SK-N-SH treated with all-trans-retinoic acid at 6 μM for 48 hours (cell line): ENCODE results near the gene EXOSC5.

ENCODE experiments used
- ATAC-seq: fragments of 200-7000 bp; cut with Tn5 transposase; 3 replicates; pipeline ENCODE4 v1.9.1; 2020; ENCODE audit warnings: mild to moderate bottlenecking, moderate library complexity
- ARNTL ChIP-seq: fragments of 450-650 bp; formaldehyde crosslinking; IDR thresholded peaks from 2 replicates; pipeline ENCODE4 v1.5.0; 2020; ENCODE audit warnings: low read depth, mild to moderate bottlenecking, moderate library complexity, borderline replicate concordance
- BACH2 ChIP-seq: fragments of 250-450 bp; sonication (Bioruptor Pico); IDR thresholded peaks from 2 replicates; pipeline ENCODE4 v1.9.0; 2021; ENCODE audit warnings: mild to moderate bottlenecking, borderline replicate concordance
- CREB5 ChIP-seq: fragments of 250-450 bp; sonication (Bioruptor Pico); IDR thresholded peaks from 2 replicates; pipeline ENCODE4 v1.5.1; 2020; ENCODE audit warnings: low read depth, mild to moderate bottlenecking, moderate library complexity
- CSDC2 ChIP-seq: fragments of 250-450 bp; sonication (Bioruptor Pico); IDR thresholded peaks from 2 replicates; pipeline ENCODE4 v1.5.0; 2020; ENCODE audit warnings: mild to moderate bottlenecking, moderate library complexity
- CSRNP3 ChIP-seq: fragments of 250-450 bp; sonication (Bioruptor Pico); IDR thresholded peaks from 2 replicates; pipeline ENCODE4 v1.5.1; 2021; ENCODE audit warnings: mild to moderate bottlenecking, moderate library complexity
- ESRRG ChIP-seq: fragments of 250-450 bp; sonication (Bioruptor Pico); IDR thresholded peaks from 2 replicates; pipeline ENCODE4 v1.6.1; 2021; ENCODE audit warnings: mild to moderate bottlenecking
- OSR1 ChIP-seq: fragments of 250-450 bp; sonication (Bioruptor Pico); IDR thresholded peaks from 2 replicates; pipeline ENCODE4 v1.8.0; 2022; ENCODE audit warnings: moderate library complexity, mild to moderate bottlenecking, inconsistent platforms
- PATZ1 ChIP-seq: fragments of 250-450 bp; sonication (Bioruptor Pico); IDR thresholded peaks from 2 replicates; pipeline ENCODE4 v1.8.0; 2020; ENCODE audit warnings: mild to moderate bottlenecking, moderate library complexity, borderline replicate concordance
- POU6F1 ChIP-seq: fragments of 250-450 bp; sonication (Bioruptor Pico); IDR thresholded peaks from 2 replicates; pipeline ENCODE4 v1.8.0; 2021; ENCODE audit warnings: low read depth, mild to moderate bottlenecking, moderate library complexity, borderline replicate concordance
- PPARA ChIP-seq: fragments of 250-450 bp; sonication (Bioruptor Pico); IDR thresholded peaks from 2 replicates; pipeline ENCODE4 v1.5.0; 2020; ENCODE audit warnings: mild to moderate bottlenecking, borderline replicate concordance
- RARB ChIP-seq: fragments of 250-450 bp; sonication (Bioruptor Pico); IDR thresholded peaks from 2 replicates; pipeline ENCODE4 v1.8.0; 2021; ENCODE audit warnings: mild to moderate bottlenecking, moderate library complexity
- SNAI2 ChIP-seq: fragments of 250-450 bp; sonication (Bioruptor Pico); IDR thresholded peaks from 2 replicates; pipeline ENCODE4 v1.5.0; 2020; ENCODE audit warnings: mild to moderate bottlenecking, moderate library complexity
- TOX ChIP-seq: fragments of 250-450 bp; sonication (Bioruptor Pico); IDR thresholded peaks from 2 replicates; pipeline ENCODE4 v1.8.0; 2021; ENCODE audit warnings: mild to moderate bottlenecking, moderate library complexity, borderline replicate concordance
- TSHZ2 ChIP-seq: fragments of 250-450 bp; sonication (Bioruptor Pico); IDR thresholded peaks from 2 replicates; pipeline ENCODE4 v1.5.0; 2020; ENCODE audit warnings: mild to moderate bottlenecking, moderate library complexity
- ZC3H10 ChIP-seq: fragments of 250-450 bp; sonication (Bioruptor Pico); IDR thresholded peaks from 2 replicates; pipeline ENCODE4 v1.5.1; 2021; ENCODE audit warnings: mild to moderate bottlenecking, moderate library complexity
- ZFP3 ChIP-seq: fragments of 250-450 bp; sonication (Bioruptor Pico); IDR thresholded peaks from 2 replicates; pipeline ENCODE4 v1.5.0; 2020; ENCODE audit warnings: mild to moderate bottlenecking, moderate library complexity
- ZNF565 ChIP-seq: fragments of 450-650 bp; formaldehyde crosslinking; conservative IDR thresholded peaks from 2 replicates; pipeline ENCODE4 v1.5.0; 2020; ENCODE audit warnings: low read depth, mild to moderate bottlenecking, moderate library complexity
- ZNF70 ChIP-seq: fragments of 450-650 bp; formaldehyde crosslinking; IDR thresholded peaks from 2 replicates; pipeline ENCODE4 v1.5.0; 2020; ENCODE audit warnings: mild to moderate bottlenecking, moderate library complexity
- ZNF8 ChIP-seq: fragments of 450-650 bp; formaldehyde crosslinking; IDR thresholded peaks from 2 replicates; pipeline ENCODE4 v1.5.0; 2020; ENCODE audit warnings: mild to moderate bottlenecking, moderate library complexity

Gene EXOSC5

GRCh38 chr19:41363371-41363752, 33.8 kb downstream of the EXOSC5 start:
- TF ChIP-seq ZNF70 (no peak), PATZ1 (CRISPR knock-in tag) (no peak), ZFP3 (no peak), ZC3H10 (CRISPR knock-in tag) (no peak), POU6F1 (CRISPR knock-in tag) (no peak), ARNTL (CRISPR knock-in tag) (no peak), PPARA (no peak), ZNF8 (CRISPR knock-in tag) (no peak), TSHZ2 (CRISPR knock-in tag) (no peak), RARB (CRISPR knock-in tag) (no peak), SNAI2 (CRISPR knock-in tag) (no peak), CSDC2 (CRISPR knock-in tag) (no peak)
- ATAC-seq: no peak

GRCh38 chr19:41362143-41362847, 34.9 kb downstream of the EXOSC5 start:
- TF ChIP-seq BACH2 (CRISPR knock-in tag) (no peak), TOX (CRISPR knock-in tag) (no peak), CREB5 (CRISPR knock-in tag) (no peak), PPARA (no peak), ARNTL (CRISPR knock-in tag) (no peak), TSHZ2 (CRISPR knock-in tag) (no peak), OSR1 (CRISPR knock-in tag) (no peak), SNAI2 (CRISPR knock-in tag) (no peak)
- ATAC-seq: no peak

GRCh38 chr19:41359741-41360140, 37.4 kb downstream of the EXOSC5 start:
- no peak for ATAC-seq
- TF ChIP-seq ARNTL (CRISPR knock-in tag) (no peak), TSHZ2 (CRISPR knock-in tag) (no peak), PPARA (no peak), ZNF70 (no peak), OSR1 (CRISPR knock-in tag) (no peak), ESRRG (no peak), CSRNP3 (no peak), RARB (CRISPR knock-in tag) (no peak), ZC3H10 (CRISPR knock-in tag) (no peak), ZNF8 (CRISPR knock-in tag) (no peak), ZFP3 (no peak), ZNF565 (CRISPR knock-in tag) (no peak)
